Fibroblast of lung (primary cell): ENCODE results near the gene AMDHD2.

Experiments used
- EZH2 ChIP-seq: IDR thresholded peaks from 2 replicates; pipeline ENCODE4 v1.5.1; 2012; ENCODE audit warnings: low read length, control low read depth, mild to moderate bottlenecking; ENCODE audit errors: missing control alignments
- TF ChIP-seq, protein P1 (sequence below), 2 donors: IDR thresholded peaks in 1 of 2; conservative IDR thresholded peaks in 1 of 2; 1 replicate in 1 of 2; 2 replicates in 1 of 2; pipeline ENCODE4 v1.5.1; 2011 to 2012; ENCODE audit warnings: low read length in 2 of 2, control low read depth in 1 of 2, inconsistent platforms in 1 of 2, low read depth in 1 of 2, mild to moderate bottlenecking in 1 of 2

DNA sequence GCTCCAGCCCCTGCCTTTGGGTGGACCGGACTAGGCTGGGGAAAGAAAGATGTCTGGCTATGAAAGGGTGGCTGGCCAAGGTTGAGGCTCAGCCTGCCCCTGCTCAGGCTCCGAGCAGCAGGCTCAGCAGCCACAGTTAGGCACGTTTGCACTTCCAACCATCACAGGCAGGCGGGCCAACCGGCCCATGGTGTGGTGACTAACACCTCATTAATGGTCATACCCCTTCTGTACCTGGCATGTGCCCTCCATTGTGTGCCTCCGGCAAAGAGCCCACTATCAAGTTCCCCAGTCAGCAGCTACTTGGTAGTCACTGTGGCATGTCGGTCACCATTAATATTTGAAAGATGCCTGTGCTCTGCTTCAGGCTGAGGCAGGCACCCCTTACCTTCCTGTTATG lies 38.5 kb upstream of the AMDHD2 start:
- TF ChIP-seq, protein P1, sequence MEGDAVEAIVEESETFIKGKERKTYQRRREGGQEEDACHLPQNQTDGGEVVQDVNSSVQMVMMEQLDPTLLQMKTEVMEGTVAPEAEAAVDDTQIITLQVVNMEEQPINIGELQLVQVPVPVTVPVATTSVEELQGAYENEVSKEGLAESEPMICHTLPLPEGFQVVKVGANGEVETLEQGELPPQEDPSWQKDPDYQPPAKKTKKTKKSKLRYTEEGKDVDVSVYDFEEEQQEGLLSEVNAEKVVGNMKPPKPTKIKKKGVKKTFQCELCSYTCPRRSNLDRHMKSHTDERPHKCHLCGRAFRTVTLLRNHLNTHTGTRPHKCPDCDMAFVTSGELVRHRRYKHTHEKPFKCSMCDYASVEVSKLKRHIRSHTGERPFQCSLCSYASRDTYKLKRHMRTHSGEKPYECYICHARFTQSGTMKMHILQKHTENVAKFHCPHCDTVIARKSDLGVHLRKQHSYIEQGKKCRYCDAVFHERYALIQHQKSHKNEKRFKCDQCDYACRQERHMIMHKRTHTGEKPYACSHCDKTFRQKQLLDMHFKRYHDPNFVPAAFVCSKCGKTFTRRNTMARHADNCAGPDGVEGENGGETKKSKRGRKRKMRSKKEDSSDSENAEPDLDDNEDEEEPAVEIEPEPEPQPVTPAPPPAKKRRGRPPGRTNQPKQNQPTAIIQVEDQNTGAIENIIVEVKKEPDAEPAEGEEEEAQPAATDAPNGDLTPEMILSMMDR (conservative IDR thresholded peaks at IDR 0.05 in 1 of 2, IDR thresholded peaks at IDR 0.05 in 1 of 2; ENCODE audit: low read depth in 1 of 2, low read length in 2 of 2), result no peak
- no peak for TF ChIP-seq EZH2
